GM12801 (cell line): ENCODE results near the gene RNU5B-1.

Experiments
- TF ChIP-seq, protein P1 (sequence below): IDR thresholded peaks from one replicate; pipeline ENCODE4 v1.5.1; 2011; ENCODE audit warnings: control low read depth; ENCODE audit not compliant: insufficient read length; ENCODE audit errors: extremely low read depth

RNU5B-1 gene

DNA sequence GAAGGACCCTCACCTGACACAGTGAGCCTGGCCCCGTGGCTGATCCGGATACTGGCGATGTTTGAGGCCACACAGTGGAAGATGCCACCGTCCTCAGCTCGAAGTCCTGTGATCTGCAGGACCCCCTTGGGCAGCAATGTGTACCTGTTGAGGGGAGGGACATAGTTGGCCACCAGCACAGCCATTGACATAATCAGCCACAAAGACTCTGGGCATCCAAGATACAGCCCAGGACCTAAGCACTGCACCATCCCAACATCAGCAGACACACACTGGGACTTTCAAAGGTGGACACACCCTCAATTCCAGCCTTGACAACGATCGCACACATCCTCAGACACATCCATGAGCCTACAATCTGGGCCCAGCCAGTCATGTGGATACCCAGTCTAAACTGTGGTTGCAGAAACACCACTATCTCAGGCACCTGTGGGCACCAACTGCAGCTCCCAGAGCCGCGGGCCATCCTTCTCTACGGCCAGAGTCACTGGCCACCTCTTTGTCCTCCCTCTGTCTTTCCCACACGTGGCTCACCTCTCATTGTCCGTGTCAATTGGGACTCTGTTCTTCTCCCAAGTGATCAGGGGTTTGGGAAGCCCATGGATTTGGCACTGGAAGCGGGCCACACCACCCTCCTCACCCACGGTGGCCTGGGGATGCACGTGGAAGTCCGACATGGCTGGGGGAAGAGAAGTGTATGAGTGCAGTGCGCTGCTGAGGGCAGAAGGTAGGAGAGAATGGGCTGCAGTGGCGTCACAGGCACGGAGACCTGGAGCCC, 31.0 kb downstream of the RNU5B-1 start:
- TF ChIP-seq, protein P1, sequence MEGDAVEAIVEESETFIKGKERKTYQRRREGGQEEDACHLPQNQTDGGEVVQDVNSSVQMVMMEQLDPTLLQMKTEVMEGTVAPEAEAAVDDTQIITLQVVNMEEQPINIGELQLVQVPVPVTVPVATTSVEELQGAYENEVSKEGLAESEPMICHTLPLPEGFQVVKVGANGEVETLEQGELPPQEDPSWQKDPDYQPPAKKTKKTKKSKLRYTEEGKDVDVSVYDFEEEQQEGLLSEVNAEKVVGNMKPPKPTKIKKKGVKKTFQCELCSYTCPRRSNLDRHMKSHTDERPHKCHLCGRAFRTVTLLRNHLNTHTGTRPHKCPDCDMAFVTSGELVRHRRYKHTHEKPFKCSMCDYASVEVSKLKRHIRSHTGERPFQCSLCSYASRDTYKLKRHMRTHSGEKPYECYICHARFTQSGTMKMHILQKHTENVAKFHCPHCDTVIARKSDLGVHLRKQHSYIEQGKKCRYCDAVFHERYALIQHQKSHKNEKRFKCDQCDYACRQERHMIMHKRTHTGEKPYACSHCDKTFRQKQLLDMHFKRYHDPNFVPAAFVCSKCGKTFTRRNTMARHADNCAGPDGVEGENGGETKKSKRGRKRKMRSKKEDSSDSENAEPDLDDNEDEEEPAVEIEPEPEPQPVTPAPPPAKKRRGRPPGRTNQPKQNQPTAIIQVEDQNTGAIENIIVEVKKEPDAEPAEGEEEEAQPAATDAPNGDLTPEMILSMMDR = no peak

DNA sequence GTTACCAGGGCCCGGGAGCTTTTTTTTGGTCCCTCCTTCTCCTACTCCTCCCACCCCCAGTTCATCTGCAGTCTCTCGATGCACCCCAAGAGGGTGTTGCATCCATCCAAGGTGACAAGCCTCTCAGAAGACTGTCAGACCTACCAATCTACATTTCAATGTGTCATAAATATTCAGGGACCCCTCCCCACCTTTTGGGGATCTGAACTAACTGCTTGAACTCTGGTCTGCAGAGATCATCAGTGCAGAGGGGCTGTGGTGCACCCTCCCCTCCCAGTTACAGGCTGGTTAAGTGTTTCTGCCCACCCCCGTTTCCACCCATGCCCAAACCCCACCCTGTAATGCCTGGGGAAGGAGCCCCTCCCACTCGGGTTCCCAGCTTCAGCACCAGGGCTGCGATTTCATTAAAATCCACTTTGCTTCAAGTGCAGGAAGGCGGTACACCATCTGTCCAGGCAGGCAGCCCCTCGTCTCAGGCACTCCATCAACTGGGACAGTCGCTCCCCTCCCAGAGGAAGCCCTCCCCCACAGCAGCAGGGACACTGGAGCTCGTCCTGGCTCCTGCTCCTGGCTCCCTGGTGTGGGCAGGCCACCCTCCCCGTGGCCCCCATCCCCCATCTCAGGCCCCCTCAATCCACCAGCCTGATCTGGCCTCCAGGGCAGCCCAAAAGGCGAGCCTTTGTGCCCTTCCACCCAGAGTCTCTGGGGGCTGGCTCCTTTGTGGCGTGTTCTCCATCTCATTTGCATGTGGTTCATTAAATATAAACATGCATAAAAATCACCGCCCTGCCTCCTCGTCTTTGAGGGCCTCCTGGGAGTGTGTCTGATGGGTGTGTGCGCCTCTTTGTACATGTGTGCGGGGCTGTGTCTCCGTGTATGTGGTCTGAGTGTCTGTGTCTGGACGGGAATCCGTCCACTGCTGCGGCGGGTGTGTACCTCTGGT, 32.3 kb downstream of the RNU5B-1 start:
- TF ChIP-seq, protein P1 = no peak

DNA sequence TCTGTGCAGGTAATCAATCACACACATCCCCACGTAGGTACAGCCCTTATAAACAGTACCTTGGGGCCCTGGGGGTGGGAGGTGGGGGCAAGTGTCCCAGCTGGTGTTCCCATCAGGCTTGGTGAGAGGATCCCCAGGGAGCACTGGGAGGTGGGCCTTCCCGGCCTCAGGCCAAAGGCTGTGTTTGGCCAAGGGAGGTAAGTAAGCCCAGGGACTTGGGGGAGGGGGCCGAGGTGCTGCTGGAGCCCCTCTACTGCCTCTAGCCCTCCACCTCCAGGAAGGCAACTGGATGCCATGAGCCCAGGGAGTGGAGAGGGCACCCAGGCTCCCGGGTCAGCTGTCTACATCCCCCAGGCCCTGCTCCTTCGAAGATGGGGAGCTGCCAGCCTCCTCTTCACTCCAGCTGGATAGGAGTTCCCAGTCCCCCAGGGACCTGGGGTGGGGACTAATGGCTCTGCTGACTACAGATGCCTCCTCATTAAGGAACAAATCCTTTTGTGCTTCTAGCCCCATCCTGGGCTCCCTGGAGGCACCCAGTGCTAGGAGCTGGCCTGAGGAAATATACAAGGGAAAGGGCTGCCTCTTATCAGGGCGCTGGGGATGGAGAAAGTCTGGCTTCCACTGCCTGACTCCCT, 33.1 kb downstream of the RNU5B-1 start:
- TF ChIP-seq, protein P1 = no peak

DNA sequence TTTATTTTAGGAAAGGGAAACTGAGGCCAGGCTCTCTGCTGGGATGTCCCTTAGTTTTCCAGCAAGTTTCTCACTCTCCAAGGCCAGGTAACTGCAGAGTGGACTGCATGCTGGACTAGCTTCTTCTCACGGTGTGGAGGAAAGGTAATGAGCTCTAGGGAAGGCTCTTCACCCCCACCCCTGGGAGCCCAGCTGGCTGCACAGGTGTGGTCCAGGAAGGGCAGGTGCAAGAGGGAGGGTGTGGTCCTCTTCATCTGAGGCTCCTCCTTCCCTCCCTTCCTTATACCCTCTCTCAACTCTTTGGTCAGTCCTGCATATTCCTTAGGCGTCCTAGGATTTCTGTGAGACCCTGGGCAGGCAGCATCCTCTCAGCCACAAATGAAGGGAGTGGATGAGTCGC, 33.9 kb downstream of the RNU5B-1 start:
- TF ChIP-seq, protein P1 = no peak

DNA sequence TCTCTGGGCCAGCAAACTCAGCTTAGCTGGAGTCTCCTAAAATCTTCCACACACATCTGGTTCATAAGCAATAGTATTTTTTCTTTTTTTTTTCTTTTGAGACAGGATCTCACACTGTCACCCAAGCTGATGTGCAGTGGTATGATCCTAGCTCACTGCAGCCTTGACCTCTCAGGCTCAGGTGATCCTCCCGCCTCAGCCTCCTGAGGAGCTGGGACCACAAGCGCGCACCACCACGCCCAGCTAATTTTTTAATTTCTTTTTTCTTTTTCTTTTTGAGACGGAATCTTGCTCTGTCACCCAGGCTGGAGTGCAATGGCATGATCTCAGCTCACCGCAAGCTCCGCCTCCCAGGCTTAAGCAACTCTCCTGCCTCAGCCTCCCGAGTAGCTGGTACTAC, 34.3 kb downstream of the RNU5B-1 start:
- TF ChIP-seq, protein P1 = no peak

DNA sequence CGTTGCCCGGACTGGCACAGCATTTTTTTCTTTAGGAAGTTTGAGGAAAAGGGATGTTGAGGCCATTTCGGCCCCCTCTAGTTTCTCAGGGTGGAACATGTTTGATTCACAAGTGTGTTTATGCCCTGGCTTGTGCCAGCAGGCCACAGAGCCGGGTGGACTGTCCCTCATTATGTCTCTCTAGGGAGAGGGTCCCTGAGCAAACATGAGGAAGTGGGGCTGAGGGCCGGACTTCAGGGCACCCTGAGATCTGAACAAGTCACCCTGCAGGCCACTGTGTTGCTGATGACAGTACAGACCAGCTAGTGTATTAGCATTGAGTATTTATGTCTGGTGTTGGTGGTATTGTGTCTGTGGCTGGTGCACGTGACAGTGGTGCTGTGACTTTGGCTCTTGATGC, 34.9 kb downstream of the RNU5B-1 start:
- TF ChIP-seq, protein P1 = no peak

DNA sequence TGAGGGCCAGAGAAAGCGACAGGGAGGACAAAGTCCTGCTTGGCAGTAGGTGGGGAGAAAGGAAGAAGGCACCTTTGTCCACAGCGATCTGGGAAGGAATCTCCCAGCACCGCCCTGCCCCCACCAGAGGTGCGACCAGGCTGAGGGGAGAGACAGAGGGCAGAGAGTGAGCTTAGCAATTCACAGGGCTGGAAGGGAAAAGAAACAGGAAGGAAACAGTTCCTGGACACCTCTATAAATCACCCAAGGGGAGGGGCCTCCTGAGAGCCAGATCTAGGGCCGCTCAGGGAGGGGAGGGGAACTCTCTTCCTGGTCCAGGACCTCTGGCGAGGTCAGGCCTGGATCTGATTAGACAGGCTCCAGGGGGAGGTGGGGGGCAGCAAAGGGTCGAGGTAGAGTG, 35.4 kb downstream of the RNU5B-1 start:
- TF ChIP-seq, protein P1 = no peak
